ENCODE data around the gene PWP2. TPM values are rescaled to one million over a fixed set of nuclear protein-coding genes. Genes with fewer than 3 reads are reported as not detected.

PWP2 gene
- total RNA-seq, 1 donor from 2014 or later = 20.4 TPM

DNA sequence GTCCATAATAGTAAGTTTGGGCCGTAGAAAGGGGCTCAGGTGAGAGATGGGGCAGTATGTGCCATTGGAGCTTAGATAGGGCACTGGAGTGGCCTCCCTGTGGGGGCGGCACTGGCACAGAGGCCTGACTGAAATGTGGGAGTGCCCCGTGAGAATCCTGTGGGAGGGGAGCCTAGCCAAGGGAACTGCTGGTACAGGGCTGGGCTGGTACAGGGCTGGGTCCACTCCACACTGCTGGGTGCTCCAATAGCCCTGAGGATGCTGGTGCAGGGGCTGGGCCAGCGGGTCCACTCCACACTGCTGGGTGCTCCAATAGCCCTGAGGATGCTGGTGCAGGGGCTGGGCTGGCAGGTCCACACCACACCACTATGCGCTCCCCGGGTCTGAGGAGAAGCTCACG is 44.8 kb upstream of the PWP2 start:
- intact Hi-C loops (cut with DNase I) = no loop called here
- no peak overlapping the region for H3K4me3 ChIP-seq
- TF ChIP-seq, protein P1, sequence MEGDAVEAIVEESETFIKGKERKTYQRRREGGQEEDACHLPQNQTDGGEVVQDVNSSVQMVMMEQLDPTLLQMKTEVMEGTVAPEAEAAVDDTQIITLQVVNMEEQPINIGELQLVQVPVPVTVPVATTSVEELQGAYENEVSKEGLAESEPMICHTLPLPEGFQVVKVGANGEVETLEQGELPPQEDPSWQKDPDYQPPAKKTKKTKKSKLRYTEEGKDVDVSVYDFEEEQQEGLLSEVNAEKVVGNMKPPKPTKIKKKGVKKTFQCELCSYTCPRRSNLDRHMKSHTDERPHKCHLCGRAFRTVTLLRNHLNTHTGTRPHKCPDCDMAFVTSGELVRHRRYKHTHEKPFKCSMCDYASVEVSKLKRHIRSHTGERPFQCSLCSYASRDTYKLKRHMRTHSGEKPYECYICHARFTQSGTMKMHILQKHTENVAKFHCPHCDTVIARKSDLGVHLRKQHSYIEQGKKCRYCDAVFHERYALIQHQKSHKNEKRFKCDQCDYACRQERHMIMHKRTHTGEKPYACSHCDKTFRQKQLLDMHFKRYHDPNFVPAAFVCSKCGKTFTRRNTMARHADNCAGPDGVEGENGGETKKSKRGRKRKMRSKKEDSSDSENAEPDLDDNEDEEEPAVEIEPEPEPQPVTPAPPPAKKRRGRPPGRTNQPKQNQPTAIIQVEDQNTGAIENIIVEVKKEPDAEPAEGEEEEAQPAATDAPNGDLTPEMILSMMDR (IDR thresholded peaks at IDR 0.05) = no peak
- TF ChIP-seq POLR2A (IDR thresholded peaks at IDR 0.05) (no peak), POLR2AphosphoS5 (IDR thresholded peaks at IDR 0.05; ENCODE audit: insufficient read depth in 1 of 2, low read depth in 1 of 2) (no peak)
- no peak overlapping the region for H3K27ac ChIP-seq
- no peaks in the 10 kb centered on the region for H3K4me1 ChIP-seq
- no peak for DNase-seq (ENCODE audit: extremely low spot score in 2 of 2)
- H3K36me3 ChIP-seq = peaks cover 0 to 38% of the 10 kb centered on the region in 2 donors
- no peaks in the 10 kb centered on the region for H3K27me3 ChIP-seq
- H3K9me3 ChIP-seq = no peaks in the 10 kb centered on the region

DNA sequence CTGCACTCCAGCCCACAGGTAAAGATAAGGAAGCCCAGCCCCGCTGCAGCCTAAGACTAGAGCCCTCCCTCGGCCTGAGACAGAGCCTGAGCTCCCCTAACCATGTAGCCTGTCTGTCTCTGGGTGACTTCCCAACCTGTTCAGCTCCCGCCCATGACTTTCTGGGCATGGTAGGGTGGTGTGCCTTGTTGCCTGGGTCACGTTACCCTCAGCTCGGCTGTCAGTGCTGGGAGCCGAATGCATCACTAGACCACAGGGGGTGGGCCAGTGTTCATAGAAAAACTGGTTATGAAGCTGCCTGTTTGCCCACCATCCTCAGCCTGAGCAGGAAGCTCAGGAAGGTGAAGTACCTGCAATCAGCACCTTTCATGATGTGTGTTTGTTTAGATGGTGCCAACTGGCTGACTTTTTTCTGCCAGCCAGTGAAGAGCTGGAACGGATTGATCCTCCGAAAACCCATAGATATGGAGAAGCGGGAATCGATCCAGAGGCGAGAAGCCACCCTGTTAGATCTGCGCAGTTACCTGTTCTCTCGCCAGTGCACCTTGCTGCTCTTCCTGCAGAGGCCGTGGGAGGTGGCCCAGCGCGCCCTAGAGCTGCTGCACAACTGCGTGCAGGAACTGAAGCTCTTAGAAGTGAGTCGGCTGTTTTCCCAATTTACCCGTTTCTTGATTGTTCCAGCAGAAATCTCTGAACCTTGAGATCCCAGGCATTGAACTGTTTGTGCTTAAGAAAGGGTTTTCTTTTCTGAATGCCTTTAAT is 43.9 kb upstream of the PWP2 start:
- H3K4me3 ChIP-seq = no peak overlapping the region
- no peaks in the 10 kb centered on the region for H3K4me1 ChIP-seq
- no peaks in the 10 kb centered on the region for H3K9me3 ChIP-seq
- H3K27me3 ChIP-seq = no peaks in the 10 kb centered on the region
- peaks cover 0 to 38% of the 10 kb centered on the region in 2 donors for H3K36me3 ChIP-seq
- no peak for DNase-seq (ENCODE audit: extremely low spot score in 2 of 2)
- intact Hi-C loops (cut with DNase I) = no loop called here
- no peak overlapping the region for H3K27ac ChIP-seq
- TF ChIP-seq POLR2A (IDR thresholded peaks at IDR 0.05) = no peak
- TF ChIP-seq POLR2AphosphoS5 (IDR thresholded peaks at IDR 0.05; ENCODE audit: insufficient read depth in 1 of 2, low read depth in 1 of 2) = no peak
- TF ChIP-seq, protein P1 (IDR thresholded peaks at IDR 0.05) = no peak

DNA sequence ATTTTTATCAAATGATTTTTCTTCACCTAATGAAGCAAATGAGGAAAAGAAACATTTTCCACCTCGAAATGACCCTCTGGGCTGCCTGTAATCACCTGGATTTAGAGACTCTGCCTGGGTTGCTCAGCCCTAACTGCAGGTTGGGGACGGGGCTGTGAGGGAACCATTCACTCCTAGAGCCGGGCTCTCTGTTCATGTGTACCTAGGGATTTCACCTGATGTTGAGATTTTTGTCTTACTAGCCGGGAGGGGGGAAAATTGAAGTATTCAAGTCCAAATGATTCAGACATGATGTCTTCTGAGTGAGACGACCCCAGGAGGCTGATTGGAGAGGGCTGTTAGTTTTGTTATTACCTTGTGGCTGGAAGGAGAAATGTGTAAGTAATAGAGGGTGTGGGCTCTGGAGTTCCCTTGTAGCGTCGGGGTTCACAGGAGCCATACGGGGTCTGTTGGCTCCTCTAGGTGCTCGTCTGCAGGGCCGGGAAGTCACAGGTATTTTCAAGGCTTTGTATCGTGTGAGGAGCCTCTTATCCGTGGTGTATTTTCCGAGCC is 42.3 kb upstream of the PWP2 start:
- H3K4me3 ChIP-seq = no peak overlapping the region
- H3K27ac ChIP-seq = no peak overlapping the region
- DNase-seq (ENCODE audit: extremely low spot score in 2 of 2) = no peak
- no peaks in the 10 kb centered on the region for H3K4me1 ChIP-seq
- H3K9me3 ChIP-seq = no peaks in the 10 kb centered on the region
- intact Hi-C loops (cut with DNase I) = no loop called here
- peaks cover 0 to 29% of the 10 kb centered on the region in 2 donors for H3K36me3 ChIP-seq
- no peaks in the 10 kb centered on the region for H3K27me3 ChIP-seq
- no peak for TF ChIP-seq POLR2AphosphoS5 (IDR thresholded peaks at IDR 0.05; ENCODE audit: insufficient read depth in 1 of 2, low read depth in 1 of 2)

- H3K27ac ChIP-seq = no peak overlapping the region
- no peak for DNase-seq (ENCODE audit: extremely low spot score in 2 of 2)
- no peak overlapping the region for H3K4me3 ChIP-seq
- H3K36me3 ChIP-seq = peaks cover 0 to 27% of the 10 kb centered on the region in 2 donors
- TF ChIP-seq POLR2A (IDR thresholded peaks at IDR 0.05) (no peak), POLR2AphosphoS5 (IDR thresholded peaks at IDR 0.05; ENCODE audit: insufficient read depth in 1 of 2, low read depth in 1 of 2) (no peak)
- TF ChIP-seq, protein P1 (IDR thresholded peaks at IDR 0.05) = no peak
- no peaks in the 10 kb centered on the region for H3K4me1 ChIP-seq
- H3K9me3 ChIP-seq = no peaks in the 10 kb centered on the region
- H3K27me3 ChIP-seq = no peaks in the 10 kb centered on the region
- intact Hi-C loops (cut with DNase I) = no loop called here
These were observed 41.8 kb upstream of the PWP2 start for GRCh38 chr21:44065428-44065827.

DNA sequence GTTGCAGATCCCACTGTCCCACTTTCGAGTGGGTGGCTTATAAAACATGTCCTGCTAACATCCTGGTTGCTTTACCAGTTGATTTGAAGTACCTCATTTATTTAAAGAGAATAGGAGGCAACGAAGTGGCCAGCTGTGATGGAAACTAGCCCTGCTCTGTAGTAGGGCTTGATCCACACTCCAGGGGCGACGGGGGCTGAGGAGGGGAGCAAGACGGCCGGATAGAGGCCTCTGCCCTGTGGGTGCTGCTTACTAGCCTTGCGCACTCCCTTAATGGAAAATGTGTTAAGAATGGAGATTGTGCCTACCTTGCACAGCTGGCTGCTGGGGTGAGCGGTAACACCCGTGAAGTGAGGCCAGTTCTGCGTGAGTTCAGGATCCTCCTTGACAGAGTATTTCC is 41.1 kb upstream of the PWP2 start:
- Histone ChIP-seq H3K36me3 (peaks cover 0 to 21% of the 10 kb centered on the region in 2 donors), H3K4me3 (no peak overlapping the region), H3K27ac (no peak overlapping the region), H3K4me1 (no peaks in the 10 kb centered on the region), H3K9me3 (no peaks in the 10 kb centered on the region), H3K27me3 (no peaks in the 10 kb centered on the region)
- no peak for DNase-seq (ENCODE audit: extremely low spot score in 2 of 2)
- TF ChIP-seq POLR2AphosphoS5 (IDR thresholded peaks at IDR 0.05; ENCODE audit: insufficient read depth in 1 of 2, low read depth in 1 of 2) (no peak), POLR2A (IDR thresholded peaks at IDR 0.05) (no peak)
- TF ChIP-seq, protein P1 (IDR thresholded peaks at IDR 0.05) = no peak
- intact Hi-C loops (cut with DNase I) = no loop called here
